Neural cell (in vitro differentiated cells): ENCODE measurements around the gene INSIG1. TPM values are rescaled to one million over a fixed set of nuclear protein-coding genes. Genes with fewer than 3 reads are reported as not detected.

Experiments used
- H2AFZ ChIP-seq: fragments of 200-600, 300-800 bp; sonication (generic), shearing (Covaris generic); 2 replicates; pipeline ENCODE4 v1.6.0; 2014; ENCODE audit warnings: low read depth, mild to moderate bottlenecking, antibody characterized with exemption, low read length, moderate library complexity
- H3F3A ChIP-seq: fragments of 200-600 bp; shearing (Covaris generic); 2 replicates; pipeline ENCODE4 v1.6.1; 2016; ENCODE audit warnings: mild to moderate bottlenecking, moderate library complexity, mixed read lengths, antibody characterized with exemption, low read length; ENCODE audit not compliant: insufficient read depth, poor library complexity, severe bottlenecking
- H3K27ac ChIP-seq: fragments of 200-600, 300-800 bp; sonication (generic), shearing (Covaris generic); 2 replicates; pipeline ENCODE4 v1.5.1; 2014; ENCODE audit warnings: mild to moderate bottlenecking, low read length, moderate library complexity
- H3K27me3 ChIP-seq: fragments of 300-800, 200-600 bp; sonication (generic), shearing (Covaris generic); 2 replicates; pipeline ENCODE4 v1.6.0; 2014; ENCODE audit warnings: mild to moderate bottlenecking, low read depth, low read length, moderate library complexity; ENCODE audit not compliant: insufficient read depth
- H3K36me3 ChIP-seq: fragments of 300-800, 200-600 bp; sonication (generic), shearing (Covaris generic); 2 replicates; pipeline ENCODE4 v1.5.1; 2014; ENCODE audit warnings: mild to moderate bottlenecking, antibody characterized with exemption, low read length, moderate library complexity; ENCODE audit not compliant: insufficient read depth
- H3K4me2 ChIP-seq: fragments of 300-800, 200-600 bp; sonication (generic), shearing (Covaris generic); 2 replicates; pipeline ENCODE4 v1.6.0; 2014; ENCODE audit warnings: mild to moderate bottlenecking, low read length
- H3K4me3 ChIP-seq: fragments of 300-800, 200-600 bp; sonication (generic), shearing (Covaris generic); 2 replicates; pipeline ENCODE4 v1.5.1; 2014; ENCODE audit warnings: mild to moderate bottlenecking, low read length, moderate library complexity
- H3K79me2 ChIP-seq: fragments of 200-600 bp; shearing (Covaris generic); replicated peaks from 2 replicates; pipeline ENCODE4 v1.6.0; 2014; ENCODE audit warnings: mild to moderate bottlenecking, low read length, moderate library complexity; ENCODE audit not compliant: insufficient read depth
- H3K9ac ChIP-seq: fragments of 300-800, 200-600 bp; sonication (generic), shearing (Covaris generic); 2 replicates; pipeline ENCODE4 v1.6.1; 2016; ENCODE audit warnings: mild to moderate bottlenecking, low read length, mixed read lengths
- H3K9me2 ChIP-seq: fragments of 200-600 bp; shearing (Covaris generic); 2 replicates; pipeline ENCODE4 v1.6.1; 2016; ENCODE audit warnings: mild to moderate bottlenecking, low read length, mixed read lengths; ENCODE audit not compliant: insufficient read depth
- H3K9me3 ChIP-seq: fragments of 200-600, 300-800 bp; sonication (generic), shearing (Covaris generic); 2 replicates; pipeline ENCODE4 v1.6.1; 2016; ENCODE audit warnings: mild to moderate bottlenecking, mixed run types, low read length, moderate library complexity, mixed read lengths
- H4K20me1 ChIP-seq: fragments of 200-600 bp; shearing (Covaris generic); 2 replicates; pipeline ENCODE4 v1.6.1; 2016; ENCODE audit warnings: mild to moderate bottlenecking, mixed run types; ENCODE audit not compliant: insufficient read depth
- EP300 ChIP-seq: fragments of 450-650 bp; conservative IDR thresholded peaks from 2 replicates; pipeline ENCODE4 v1.6.1; 2014; ENCODE audit warnings: antibody characterized with exemption, mild to moderate bottlenecking, moderate library complexity; ENCODE audit not compliant: poor library complexity, severe bottlenecking
- EZH2 ChIP-seq: fragments of 200-600, 300-800 bp; shearing (Covaris generic), sonication (generic); IDR thresholded peaks from 2 replicates; pipeline ENCODE4 v1.6.1; 2014; ENCODE audit warnings: antibody characterized with exemption, low read length, borderline replicate concordance, mild to moderate bottlenecking; ENCODE audit not compliant: insufficient read depth, poor library complexity, severe bottlenecking
- MXI1 ChIP-seq: fragments of 450-650 bp; conservative IDR thresholded peaks from 2 replicates; pipeline ENCODE4 v1.6.1; 2014; ENCODE audit warnings: antibody characterized with exemption, mild to moderate bottlenecking; ENCODE audit not compliant: poor library complexity, severe bottlenecking
- POLR2AphosphoS5 ChIP-seq: IDR thresholded peaks from 2 replicates; pipeline ENCODE4 v1.6.1; 2012
- RAD21 ChIP-seq: fragments of 450-650 bp; conservative IDR thresholded peaks from 2 replicates; pipeline ENCODE4 v1.6.1; 2014; ENCODE audit warnings: antibody characterized with exemption, mild to moderate bottlenecking, moderate library complexity
- SMC3 ChIP-seq: fragments of 450-650 bp; conservative IDR thresholded peaks from 2 replicates; pipeline ENCODE4 v1.6.1; 2014; ENCODE audit warnings: antibody characterized with exemption, mild to moderate bottlenecking, moderate library complexity; ENCODE audit not compliant: poor library complexity
- TAF1 ChIP-seq: IDR thresholded peaks from 2 replicates; pipeline ENCODE4 v1.6.1; 2012; ENCODE audit warnings: low read depth
- polyA plus RNA-seq: library from polyadenylated mRNA; depleted of rRNA; stranded (reverse); fragments of >200 nt; gene quantifications from 2 replicates; pipeline ENCODE4 v1.2.3, GENCODE V29; 2014
- TF ChIP-seq, protein P1 (sequence below): fragments of 450-650 bp; IDR thresholded peaks from 2 replicates; pipeline ENCODE4 v1.5.1; 2014; ENCODE audit warnings: antibody characterized with exemption, mild to moderate bottlenecking, moderate library complexity; ENCODE audit not compliant: poor library complexity, severe bottlenecking
- TF ChIP-seq, protein P2 (sequence below): IDR thresholded peaks from 2 replicates; pipeline ENCODE4 v1.6.1; 2012; ENCODE audit warnings: borderline replicate concordance

The INSIG1 gene
- polyA plus RNA-seq, 1 donor from 2014 or later, result 71.0 TPM

GRCh38 chr7:155256081-155256760 lies 41.5 kb upstream of the INSIG1 start:
- no peaks in the 10 kb centered on the region for H3K27me3 ChIP-seq
- H3K4me2 ChIP-seq, result no peak overlapping the region
- H3K79me2 ChIP-seq, result no peaks in the 10 kb centered on the region
- H4K20me1 ChIP-seq, result no peaks in the 10 kb centered on the region
- H3K9me3 ChIP-seq, result no peaks in the 10 kb centered on the region
- H3K36me3 ChIP-seq, result no peaks in the 10 kb centered on the region
- TF ChIP-seq POLR2AphosphoS5, result no peak
- no peak for TF ChIP-seq EP300
- no peak for TF ChIP-seq RAD21
- no peak for TF ChIP-seq TAF1
- TF ChIP-seq EZH2, result no peak
- TF ChIP-seq, protein P1, sequence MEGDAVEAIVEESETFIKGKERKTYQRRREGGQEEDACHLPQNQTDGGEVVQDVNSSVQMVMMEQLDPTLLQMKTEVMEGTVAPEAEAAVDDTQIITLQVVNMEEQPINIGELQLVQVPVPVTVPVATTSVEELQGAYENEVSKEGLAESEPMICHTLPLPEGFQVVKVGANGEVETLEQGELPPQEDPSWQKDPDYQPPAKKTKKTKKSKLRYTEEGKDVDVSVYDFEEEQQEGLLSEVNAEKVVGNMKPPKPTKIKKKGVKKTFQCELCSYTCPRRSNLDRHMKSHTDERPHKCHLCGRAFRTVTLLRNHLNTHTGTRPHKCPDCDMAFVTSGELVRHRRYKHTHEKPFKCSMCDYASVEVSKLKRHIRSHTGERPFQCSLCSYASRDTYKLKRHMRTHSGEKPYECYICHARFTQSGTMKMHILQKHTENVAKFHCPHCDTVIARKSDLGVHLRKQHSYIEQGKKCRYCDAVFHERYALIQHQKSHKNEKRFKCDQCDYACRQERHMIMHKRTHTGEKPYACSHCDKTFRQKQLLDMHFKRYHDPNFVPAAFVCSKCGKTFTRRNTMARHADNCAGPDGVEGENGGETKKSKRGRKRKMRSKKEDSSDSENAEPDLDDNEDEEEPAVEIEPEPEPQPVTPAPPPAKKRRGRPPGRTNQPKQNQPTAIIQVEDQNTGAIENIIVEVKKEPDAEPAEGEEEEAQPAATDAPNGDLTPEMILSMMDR, result no peak
- TF ChIP-seq, protein P2, sequence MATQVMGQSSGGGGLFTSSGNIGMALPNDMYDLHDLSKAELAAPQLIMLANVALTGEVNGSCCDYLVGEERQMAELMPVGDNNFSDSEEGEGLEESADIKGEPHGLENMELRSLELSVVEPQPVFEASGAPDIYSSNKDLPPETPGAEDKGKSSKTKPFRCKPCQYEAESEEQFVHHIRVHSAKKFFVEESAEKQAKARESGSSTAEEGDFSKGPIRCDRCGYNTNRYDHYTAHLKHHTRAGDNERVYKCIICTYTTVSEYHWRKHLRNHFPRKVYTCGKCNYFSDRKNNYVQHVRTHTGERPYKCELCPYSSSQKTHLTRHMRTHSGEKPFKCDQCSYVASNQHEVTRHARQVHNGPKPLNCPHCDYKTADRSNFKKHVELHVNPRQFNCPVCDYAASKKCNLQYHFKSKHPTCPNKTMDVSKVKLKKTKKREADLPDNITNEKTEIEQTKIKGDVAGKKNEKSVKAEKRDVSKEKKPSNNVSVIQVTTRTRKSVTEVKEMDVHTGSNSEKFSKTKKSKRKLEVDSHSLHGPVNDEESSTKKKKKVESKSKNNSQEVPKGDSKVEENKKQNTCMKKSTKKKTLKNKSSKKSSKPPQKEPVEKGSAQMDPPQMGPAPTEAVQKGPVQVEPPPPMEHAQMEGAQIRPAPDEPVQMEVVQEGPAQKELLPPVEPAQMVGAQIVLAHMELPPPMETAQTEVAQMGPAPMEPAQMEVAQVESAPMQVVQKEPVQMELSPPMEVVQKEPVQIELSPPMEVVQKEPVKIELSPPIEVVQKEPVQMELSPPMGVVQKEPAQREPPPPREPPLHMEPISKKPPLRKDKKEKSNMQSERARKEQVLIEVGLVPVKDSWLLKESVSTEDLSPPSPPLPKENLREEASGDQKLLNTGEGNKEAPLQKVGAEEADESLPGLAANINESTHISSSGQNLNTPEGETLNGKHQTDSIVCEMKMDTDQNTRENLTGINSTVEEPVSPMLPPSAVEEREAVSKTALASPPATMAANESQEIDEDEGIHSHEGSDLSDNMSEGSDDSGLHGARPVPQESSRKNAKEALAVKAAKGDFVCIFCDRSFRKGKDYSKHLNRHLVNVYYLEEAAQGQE, result no peak
- TF ChIP-seq MXI1, result no peak
- TF ChIP-seq SMC3, result no peak
- no peak overlapping the region for H3K4me3 ChIP-seq
- no peak overlapping the region for H3K9ac ChIP-seq
- H3K27ac ChIP-seq, result no peak overlapping the region
- no peak overlapping the region for H2AFZ ChIP-seq
- no peaks in the 10 kb centered on the region for H3F3A ChIP-seq
- no peaks in the 10 kb centered on the region for H3K9me2 ChIP-seq

GRCh38 chr7:155256761-155257481 lies 40.8 kb upstream of the INSIG1 start:
- Histone ChIP-seq H3F3A (no peaks in the 10 kb centered on the region), H2AFZ (no peak overlapping the region), H3K36me3 (no peaks in the 10 kb centered on the region), H3K4me3 (no peak overlapping the region), H3K27ac (no peak overlapping the region), H4K20me1 (no peaks in the 10 kb centered on the region), H3K9ac (no peak overlapping the region), H3K4me2 (no peak overlapping the region), H3K27me3 (no peaks in the 10 kb centered on the region), H3K79me2 (no peaks in the 10 kb centered on the region), H3K9me3 (no peaks in the 10 kb centered on the region), H3K9me2 (no peaks in the 10 kb centered on the region)
- TF ChIP-seq, protein P2, result no peak
- no peak for TF ChIP-seq POLR2AphosphoS5
- TF ChIP-seq EP300, result no peak
- TF ChIP-seq, protein P1, result no peak
- TF ChIP-seq SMC3, result no peak
- TF ChIP-seq MXI1, result no peak
- TF ChIP-seq EZH2, result no peak
- TF ChIP-seq TAF1, result no peak
- TF ChIP-seq RAD21, result no peak
